HG03060 (cell line): ENCODE measurements around the gene DNHD1.
A peak's percentile ranks its signal among the peaks of the same experiment; 100 is the strongest.

Source experiments
- ATAC-seq: cut with Tn5 transposase; IDR thresholded peaks from one replicate; pipeline ENCODE4 v1.9.1; 2021; ENCODE audit warnings: low read depth, moderate number of reproducible peaks; ENCODE audit not compliant: unreplicated experiment

DNHD1 gene

GRCh38 chr11:6607190-6607795 lies 110.2 kb downstream of the DNHD1 start:
- ATAC-seq: no peak

- ATAC-seq: no peak
These were observed 110.9 kb downstream of the DNHD1 start for GRCh38 chr11:6608011-6608410.

- ATAC-seq: no peak
These were observed 111.8 kb downstream of the DNHD1 start for GRCh38 chr11:6608726-6609501.

- ATAC-seq: no peak
These were observed 112.5 kb downstream of the DNHD1 start for GRCh38 chr11:6609502-6610015.

GRCh38 chr11:6610591-6610990 lies 113.5 kb downstream of the DNHD1 start:
- ATAC-seq: no peak

- ATAC-seq: no peak
These were observed 114.2 kb downstream of the DNHD1 start for GRCh38 chr11:6611092-6611962.

- ATAC-seq: no peak
These were observed 114.8 kb downstream of the DNHD1 start for GRCh38 chr11:6611963-6612212.

GRCh38 chr11:6612213-6613041 lies 115.3 kb downstream of the DNHD1 start, which contains the start of gene TAF10:
Gene TAF10, minus strand, starts transcription at chr11:6612216. Its CDS starts 27 bp downstream, at chr11:6612189.
- peak; percentile 58 for ATAC-seq

- ATAC-seq: no peak
These were observed 116.4 kb downstream of the DNHD1 start for GRCh38 chr11:6613496-6613895.

- ATAC-seq: no peak
These were observed 117.4 kb downstream of the DNHD1 start for GRCh38 chr11:6614446-6614845.

GRCh38 chr11:6615046-6615445 lies 118.0 kb downstream of the DNHD1 start:
- no peak for ATAC-seq

- no peak for ATAC-seq
These were observed 119.0 kb downstream of the DNHD1 start for GRCh38 chr11:6615882-6616585.

- ATAC-seq: no peak
These were observed 119.6 kb downstream of the DNHD1 start for GRCh38 chr11:6616596-6617250.

GRCh38 chr11:6617315-6617781 lies 120.3 kb downstream of the DNHD1 start:
- no peak for ATAC-seq

GRCh38 chr11:6618117-6619003 lies 121.3 kb downstream of the DNHD1 start:
- ATAC-seq: no peak

- peak; percentile 95 for ATAC-seq
These were observed 122.1 kb downstream of the DNHD1 start, which contains the start of gene TPP1 for GRCh38 chr11:6619004-6619745. Gene TPP1, minus strand, starts transcription at chr11:6619422. Its CDS starts 22 bp downstream, at chr11:6619400.

GRCh38 chr11:6620636-6621035 lies 123.6 kb downstream of the DNHD1 start:
- ATAC-seq: no peak
